HepG2 (cell line): ENCODE data around the gene RAB20. TPM values are rescaled to one million over a fixed set of nuclear protein-coding genes. Genes with fewer than 3 reads are reported as not detected.

Experiments used
- ATAC-seq: fragments of 200-7000 bp; cut with Tn5 transposase; 3 replicates; pipeline ENCODE4 v1.9.1; 2020; ENCODE audit warnings: mild to moderate bottlenecking, moderate library complexity
- BruUV-seq: library from RNA; stranded (reverse); fragments of 400-500 nt; replicated peaks from 2 replicates; lab custom pipeline; 2021; lab: Mats Ljungman, UMichigan
- CTCF ChIA-PET: fragments of 300-600 bp; formaldehyde crosslinking; extraction: SDS; loops from one replicate; lab custom pipeline; 2021; ENCODE audit warnings: low total read pairs, inconsistent platforms, low intra/inter-chr PET ratio; lab: Yijun Ruan, JAX
- POLR2A ChIA-PET: fragments of 350-600 bp; sonication (Branson Sonifier 250); formaldehyde crosslinking; loops from one replicate; lab custom pipeline; 2020; ENCODE audit warnings: antibody characterized with exemption, inconsistent platforms; lab: Yijun Ruan, JAX
- DNase-seq: peaks from one replicate; pipeline ENCODE4 v3.0.0-alpha.2; 2015; ENCODE audit warnings: low spot score
- FAIRE-seq: peaks from 3 replicates; lab custom pipeline; 2011; peaks lifted over from hg19 to GRCh38; lab: Jason Lieb, UNC
- H2AFZ ChIP-seq: one replicate; pipeline ENCODE4 v1.6.1; 2011; ENCODE audit warnings: low read length, inconsistent platforms
- H3K27ac ChIP-seq: fragments of 300-600 bp; 3 replicates; pipeline ENCODE4 v1.8.0; 2011; ENCODE audit warnings: mixed run types, mild to moderate bottlenecking, mixed read lengths, low read length, inconsistent platforms; ENCODE audit not compliant: insufficient read depth; ENCODE audit errors: extremely low read length
- H3K27me3 ChIP-seq, 2 experiments: fragments of 200-600 bp in 1 of 2; 2 replicates in 1 of 2; 3 replicates in 1 of 2; pipeline versions ENCODE4 v1.6.0 to v1.8.0; 2011; ENCODE audit warnings: low read length in 2 of 2, mild to moderate bottlenecking in 2 of 2, moderate library complexity in 2 of 2, inconsistent platforms in 1 of 2; ENCODE audit not compliant: insufficient read depth in 2 of 2, control insufficient read depth in 1 of 2
- H3K36me3 ChIP-seq, 2 experiments: fragments of 200-600 bp in 1 of 2; replicated peaks in 1 of 2; 2 replicates in 1 of 2; 3 replicates in 1 of 2; pipeline versions ENCODE4 v1.5.1 to v1.8.0; 2011; ENCODE audit warnings: low read length in 2 of 2, inconsistent platforms in 1 of 2; ENCODE audit not compliant: insufficient read depth in 2 of 2, control insufficient read depth in 1 of 2
- H3K4me1 ChIP-seq: 2 replicates; pipeline ENCODE4 v1.5.1; 2012; ENCODE audit warnings: low read length, inconsistent platforms; ENCODE audit not compliant: insufficient read depth
- H3K4me2 ChIP-seq: 2 replicates; pipeline ENCODE4 v1.6.0; 2011; ENCODE audit warnings: low read depth, low read length, inconsistent platforms
- H3K4me3 ChIP-seq, 3 experiments: fragments of 200-600 bp in 1 of 3; sonication (generic), shearing (Covaris generic) in 1 of 3; replicated peaks in 1 of 3; 2 replicates each; pipeline ENCODE4 v1.5.1; 2011 to 2016; ENCODE audit warnings: low read length in 3 of 3, inconsistent platforms in 2 of 3, low read depth in 2 of 3, mild to moderate bottlenecking in 2 of 3, control low read depth in 1 of 3, mixed read lengths in 1 of 3; ENCODE audit not compliant: insufficient read depth in 1 of 3
- H3K79me2 ChIP-seq: one replicate; pipeline ENCODE4 v1.6.1; 2011; ENCODE audit warnings: low read length, inconsistent platforms; ENCODE audit not compliant: insufficient read depth
- H3K9ac ChIP-seq: 2 replicates; pipeline ENCODE4 v1.6.0; 2011; ENCODE audit warnings: mild to moderate bottlenecking, low read depth, low read length, inconsistent platforms; ENCODE audit not compliant: insufficient read depth
- H3K9me3 ChIP-seq: 2 replicates; pipeline ENCODE4 v1.5.1; 2012; ENCODE audit warnings: mild to moderate bottlenecking, low read length
- H4K20me1 ChIP-seq: 2 replicates; pipeline ENCODE4 v1.6.0; 2011; ENCODE audit warnings: inconsistent platforms, mild to moderate bottlenecking, low read length, moderate library complexity; ENCODE audit not compliant: insufficient read depth
- HMGXB3 ChIP-seq: sonication (generic); formaldehyde crosslinking; IDR thresholded peaks from 2 replicates; pipeline ENCODE4 v1.4.0; 2020; ENCODE audit warnings: missing genetic modification reagents, borderline replicate concordance
- MBD4 ChIP-seq: IDR thresholded peaks from 2 replicates; pipeline ENCODE4 v1.6.1; 2012; ENCODE audit warnings: low read length, inconsistent platforms, borderline replicate concordance
- RERE ChIP-seq: IDR thresholded peaks from 2 replicates; pipeline ENCODE4 v1.6.1; 2016; ENCODE audit warnings: low read depth, missing genetic modification reagents, missing compliant biosample characterization
- RFX3 ChIP-seq: IDR thresholded peaks from 2 replicates; pipeline ENCODE4 v1.6.1; 2016; ENCODE audit warnings: missing biosample characterization, missing genetic modification reagents
- SAP130 ChIP-seq: IDR thresholded peaks from 2 replicates; pipeline ENCODE4 v1.6.1; 2016; ENCODE audit warnings: low read depth
- ZNF12 ChIP-seq: sonication (generic); formaldehyde crosslinking; IDR thresholded peaks from 2 replicates; pipeline ENCODE4 v1.5.0; 2020; ENCODE audit warnings: missing genetic modification reagents
- ZNF432 ChIP-seq: sonication (generic); formaldehyde crosslinking; IDR thresholded peaks from 2 replicates; pipeline ENCODE4 v1.5.0; 2020; ENCODE audit warnings: missing genetic modification reagents, mild to moderate bottlenecking, borderline replicate concordance
- ZNF598 ChIP-seq: sonication (generic); formaldehyde crosslinking; IDR thresholded peaks from 2 replicates; pipeline ENCODE4 v1.5.1; 2020; ENCODE audit warnings: mild to moderate bottlenecking, missing genetic modification reagents, borderline replicate concordance
- ZNF770 ChIP-seq: sonication (generic); formaldehyde crosslinking; IDR thresholded peaks from 2 replicates; pipeline ENCODE4 v1.5.0; 2020; ENCODE audit warnings: mild to moderate bottlenecking, missing genetic modification reagents
- ZNF850 ChIP-seq: sonication (generic); formaldehyde crosslinking; conservative IDR thresholded peaks from 2 replicates; pipeline ENCODE4 v1.9.0; 2021; ENCODE audit warnings: mild to moderate bottlenecking, missing genetic modification reagents
- WGBS: methylation state at CpG from one replicate; pipeline ENCODE4 v1.1.6; 2017; ENCODE audit warnings: low lambda C conversion rate; 5-methylcytosine and 5-hydroxymethylcytosine counted together
- in situ Hi-C: cut with HindIII; loops from 2 replicates; pipeline ENCODE4 v1.10.0; 2017; ENCODE audit warnings: low pct_unique_long_range_greater_than_20kb; ENCODE audit not compliant: extremely low pct_ligation_motif_present
- intact Hi-C: fragments of 100-400 bp; cut with micrococcal nuclease; formaldehyde crosslinking; loops from one replicate; pipeline ENCODE4 v1.10.0; 2022; ENCODE audit not compliant: unreplicated experiment
- polyA plus RNA-seq, 8 experiments: library from polyadenylated mRNA; depleted of rRNA in 3 of 8; stranded (reverse) in 7 of 8; unstranded in 1 of 8; fragments of >200 nt; fragmentation: Illumina TruSeq in 4 of 8; extraction: Trizol in 4 of 8; gene quantifications; 2 replicates each; pipeline versions ENCODE4 v1.2.1 to v1.2.3, GENCODE V29; 2011 to 2016; ENCODE audit warnings: low read depth in 4 of 8, missing spikeins in 1 of 8, mixed read lengths in 1 of 8; ENCODE audit not compliant: insufficient read depth in 1 of 8
- total RNA-seq, 5 experiments: library from RNA; depleted of rRNA; stranded (reverse); fragments of >200 nt; fragmentation: Illumina TruSeq; extraction: Trizol; gene quantifications; 2 replicates each; pipeline ENCODE4 v1.2.3, GENCODE V29; 2016; ENCODE audit warnings: low read depth in 1 of 5
- TF ChIP-seq, protein P1 (sequence below): sonication (generic); formaldehyde crosslinking; IDR thresholded peaks from 2 replicates; pipeline ENCODE4 v1.4.0; 2020; ENCODE audit warnings: missing genetic modification reagents

RAB20 gene
- total and polyA plus RNA-seq, 2 of the 13 experiments (the other 11 are each of a cell fraction or from before 2014, with no cell fraction given) = 15.6 to 30.5 TPM

DNA sequence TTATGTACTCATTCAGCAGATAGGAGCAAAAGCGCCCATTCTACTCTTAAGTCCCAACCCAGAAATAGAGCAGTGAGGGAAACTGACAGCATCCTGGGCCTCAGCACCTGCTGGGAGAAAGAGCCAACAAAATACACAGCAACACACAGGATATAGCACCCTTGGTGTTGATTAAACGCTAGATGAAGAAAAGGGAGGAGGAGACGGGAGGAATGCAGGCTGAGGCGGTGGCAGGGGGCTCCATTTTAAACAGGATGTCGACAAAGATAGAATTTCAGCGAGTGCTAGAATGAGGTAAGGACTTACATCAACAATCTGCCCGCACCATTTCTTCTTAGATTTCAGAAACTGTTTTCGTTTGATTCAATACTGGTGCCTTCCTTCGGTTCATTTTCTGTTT lies 4.6 kb upstream of the RAB20 start:
- intact Hi-C loops = no loop called here
- no peak for FAIRE-seq
- peaks cover 10% of the 10 kb centered on the region for H3K79me2 ChIP-seq
- TF ChIP-seq ZNF432 (CRISPR knock-in tag) (no peak), ZNF12 (CRISPR knock-in tag) (no peak), SAP130 (no peak), RFX3 (no peak), MBD4 (no peak), HMGXB3 (no peak), ZNF770 (CRISPR knock-in tag) (no peak), RERE (CRISPR knock-in tag) (no peak), ZNF850 (CRISPR knock-in tag) (no peak), ZNF598 (CRISPR knock-in tag) (no peak)
- TF ChIP-seq, protein P1, sequence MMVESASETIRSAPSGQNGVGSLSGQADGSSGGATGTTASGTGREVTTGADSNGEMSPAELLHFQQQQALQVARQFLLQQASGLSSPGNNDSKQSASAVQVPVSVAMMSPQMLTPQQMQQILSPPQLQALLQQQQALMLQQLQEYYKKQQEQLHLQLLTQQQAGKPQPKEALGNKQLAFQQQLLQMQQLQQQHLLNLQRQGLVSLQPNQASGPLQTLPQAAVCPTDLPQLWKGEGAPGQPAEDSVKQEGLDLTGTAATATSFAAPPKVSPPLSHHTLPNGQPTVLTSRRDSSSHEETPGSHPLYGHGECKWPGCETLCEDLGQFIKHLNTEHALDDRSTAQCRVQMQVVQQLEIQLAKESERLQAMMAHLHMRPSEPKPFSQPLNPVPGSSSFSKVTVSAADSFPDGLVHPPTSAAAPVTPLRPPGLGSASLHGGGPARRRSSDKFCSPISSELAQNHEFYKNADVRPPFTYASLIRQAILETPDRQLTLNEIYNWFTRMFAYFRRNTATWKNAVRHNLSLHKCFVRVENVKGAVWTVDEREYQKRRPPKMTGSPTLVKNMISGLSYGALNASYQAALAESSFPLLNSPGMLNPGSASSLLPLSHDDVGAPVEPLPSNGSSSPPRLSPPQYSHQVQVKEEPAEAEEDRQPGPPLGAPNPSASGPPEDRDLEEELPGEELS = no peak

More for the DNA sequence above, 4.6 kb upstream of the RAB20 start:
- H3K9ac ChIP-seq = no peak overlapping the region
- no peaks in the 10 kb centered on the region; a peak in 1 of 5 replicates for H3K27me3 ChIP-seq
- H3K4me3 ChIP-seq = no peak overlapping the region
- no peaks in the 10 kb centered on the region for H3K9me3 ChIP-seq
- DNase-seq = no peak
- H3K4me1 ChIP-seq = peaks cover 23% of the 10 kb centered on the region
- H4K20me1 ChIP-seq = no peaks in the 10 kb centered on the region
- H3K4me2 ChIP-seq = no peak overlapping the region
- no peak overlapping the region for H2AFZ ChIP-seq
- WGBS = 95% methylated on average over 9 of the region's 9 CpGs
- no peak for ATAC-seq
- POLR2A ChIA-PET = no interaction called here
- no peak overlapping the region for H3K27ac ChIP-seq
- BruUV-seq = no TSS peak
- in situ Hi-C loops = no loop called here
- CTCF ChIA-PET = no interaction called here
- peaks cover 3 to 5% of the 10 kb centered on the region in 2 experiments; a peak in 3 of 5 replicates for H3K36me3 ChIP-seq
